ENCODE measurements around the gene FNDC8.

GRCh38 chr17:35170968-35171771, 49.8 kb downstream of the FNDC8 start:
- peak; percentile 42 for TF ChIP-seq CTCF (IDR thresholded peaks at IDR 0.05; ENCODE audit: low read depth, low read length)
- no peak for TF ChIP-seq EZH2phosphoT487 (IDR thresholded peaks at IDR 0.05; ENCODE audit: low read depth)
